Stomach smooth muscle (tissue), 2 donors: ENCODE data around the gene AP4E1.
"Not testable (repeated sequence)": the region's sequence is repeated elsewhere in the genome, so short reads cannot be mapped to it uniquely, and the experiment has no call there.

ENCODE experiments used
- H3K27ac ChIP-seq: one replicate; pipeline ENCODE4 v1.7.0; 2013; ENCODE audit warnings: mild to moderate bottlenecking, low read length, inconsistent platforms
- H3K27me3 ChIP-seq, 2 donors: one replicate each; pipeline ENCODE4 v1.7.0; 2013; ENCODE audit warnings: low read length in 2 of 2; ENCODE audit not compliant: insufficient read depth in 2 of 2, control insufficient read depth in 1 of 2
- H3K36me3 ChIP-seq, 2 donors: one replicate each; pipeline ENCODE4 v1.7.0; 2013; ENCODE audit warnings: low read length in 2 of 2; ENCODE audit not compliant: control insufficient read depth in 2 of 2, insufficient read depth in 2 of 2
- H3K4me1 ChIP-seq: one replicate; pipeline ENCODE4 v1.7.0; 2013; ENCODE audit warnings: low read length; ENCODE audit not compliant: control insufficient read depth, insufficient read depth
- H3K4me3 ChIP-seq, 2 donors: one replicate each; pipeline ENCODE4 v1.7.0; 2013; ENCODE audit warnings: low read length in 2 of 2
- H3K9ac ChIP-seq, 2 donors: one replicate each; pipeline ENCODE4 v1.7.0; 2013; ENCODE audit warnings: low read length in 2 of 2, mild to moderate bottlenecking in 1 of 2
- H3K9me3 ChIP-seq, 2 donors: one replicate each; pipeline ENCODE4 v1.7.0; 2013; ENCODE audit warnings: low read length in 2 of 2; ENCODE audit not compliant: control insufficient read depth in 2 of 2
- donor health status: healthy.
- donor health status: Pancreatic carcinoma.

The AP4E1 gene

GRCh38 chr15:50889589-50889988 lies 18.9 kb upstream of the AP4E1 start:
- H3K36me3 ChIP-seq: no peaks in the 10 kb centered on the region
- no peaks in the 10 kb centered on the region for H3K4me1 ChIP-seq
- H3K27ac ChIP-seq: no peak overlapping the region
- no peak overlapping the region for H3K4me3 ChIP-seq
- no peaks in the 10 kb centered on the region for H3K27me3 ChIP-seq
- H3K9me3 ChIP-seq: peaks cover 0 to 4% of the 10 kb centered on the region in 2 donors
- no peak overlapping the region for H3K9ac ChIP-seq

- H3K27ac ChIP-seq: no peak overlapping the region
- H3K27me3 ChIP-seq: no peaks in the 10 kb centered on the region
- H3K4me3 ChIP-seq: no peak overlapping the region
- H3K4me1 ChIP-seq: no peaks in the 10 kb centered on the region
- H3K9ac ChIP-seq: no peak overlapping the region
- peaks cover 0 to 4% of the 10 kb centered on the region in 2 donors for H3K9me3 ChIP-seq
- no peaks in the 10 kb centered on the region for H3K36me3 ChIP-seq
These were observed 17.7 kb upstream of the AP4E1 start for GRCh38 chr15:50890751-50891150.

GRCh38 chr15:50891159-50891558 lies 17.3 kb upstream of the AP4E1 start:
- Histone ChIP-seq H3K27me3 (no peaks in the 10 kb centered on the region), H3K4me1 (no peaks in the 10 kb centered on the region), H3K9ac (no peak overlapping the region), H3K9me3 (peaks cover 0 to 4% of the 10 kb centered on the region in 2 donors), H3K4me3 (no peak overlapping the region), H3K36me3 (no peaks in the 10 kb centered on the region), H3K27ac (no peak overlapping the region)

GRCh38 chr15:50893976-50894375 lies 14.5 kb upstream of the AP4E1 start:
- no peaks in the 10 kb centered on the region for H3K4me1 ChIP-seq
- H3K27me3 ChIP-seq: no peaks in the 10 kb centered on the region
- H3K9ac ChIP-seq: no peak overlapping the region
- no peaks in the 10 kb centered on the region for H3K36me3 ChIP-seq
- H3K4me3 ChIP-seq: no peak overlapping the region
- no peak overlapping the region for H3K27ac ChIP-seq
- H3K9me3 ChIP-seq: peaks cover 0 to 4% of the 10 kb centered on the region in 2 donors

GRCh38 chr15:50901390-50901789 lies 7.1 kb upstream of the AP4E1 start:
- H3K4me1 ChIP-seq, H3K9me3 ChIP-seq: not testable (repeated sequence)

GRCh38 chr15:50904211-50904610 lies 4.3 kb upstream of the AP4E1 start:
- no peaks in the 10 kb centered on the region for H3K27me3 ChIP-seq
- H3K9me3 ChIP-seq: no peaks in the 10 kb centered on the region
- H3K27ac ChIP-seq: no peak overlapping the region

More at GRCh38 chr15:50901390-50901789, 7.1 kb upstream of the AP4E1 start:
- not testable (repeated sequence) for H3K36me3 ChIP-seq, H3K9ac ChIP-seq, H3K27ac ChIP-seq, H3K4me3 ChIP-seq, H3K27me3 ChIP-seq

GRCh38 chr15:50905055-50905454 lies 3.4 kb upstream of the AP4E1 start:
- no peak overlapping the region for H3K4me3 ChIP-seq
- no peaks in the 10 kb centered on the region for H3K36me3 ChIP-seq
- H3K27ac ChIP-seq: no peak overlapping the region
- H3K27me3 ChIP-seq: no peaks in the 10 kb centered on the region
- peaks cover 5% of the 10 kb centered on the region for H3K4me1 ChIP-seq
- H3K9ac ChIP-seq: no peak overlapping the region
- no peaks in the 10 kb centered on the region for H3K9me3 ChIP-seq

More at GRCh38 chr15:50904211-50904610, 4.3 kb upstream of the AP4E1 start:
- H3K4me1 ChIP-seq: peaks cover 2% of the 10 kb centered on the region
- H3K9ac ChIP-seq: no peak overlapping the region
- no peaks in the 10 kb centered on the region for H3K36me3 ChIP-seq
- no peak overlapping the region for H3K4me3 ChIP-seq

- Histone ChIP-seq H3K27ac (no peak overlapping the region), H3K9ac (peak overlapping the region; percentile 89 to 90), H3K36me3 (peaks cover 0 to 2% of the 10 kb centered on the region in 2 donors), H3K4me3 (peak overlapping the region; percentile 88 to 93), H3K4me1 (peaks cover 5% of the 10 kb centered on the region), H3K9me3 (no peaks in the 10 kb centered on the region), H3K27me3 (no peaks in the 10 kb centered on the region)
These were observed 1.4 kb upstream of the AP4E1 start for GRCh38 chr15:50906954-50907600.

- Histone ChIP-seq H3K9ac (peak overlapping the region; percentile 89 to 90), H3K4me3 (peak overlapping the region; percentile 88 to 93), H3K36me3 (peaks cover 0 to 3% of the 10 kb centered on the region in 2 donors), H3K4me1 (peaks cover 5% of the 10 kb centered on the region), H3K9me3 (no peaks in the 10 kb centered on the region), H3K27me3 (no peaks in the 10 kb centered on the region), H3K27ac (peak overlapping the region; percentile 74)
These were observed 778 bp upstream of the AP4E1 start for GRCh38 chr15:50907601-50908208.

GRCh38 chr15:50909010-50909317 lies 481 bp downstream of the AP4E1 start:
- peak overlapping the region; percentile 74 for H3K27ac ChIP-seq
- peaks cover 5% of the 10 kb centered on the region for H3K4me1 ChIP-seq
- peaks cover 0 to 6% of the 10 kb centered on the region in 2 donors for H3K36me3 ChIP-seq
- peak overlapping the region; percentile 88 to 93 for H3K4me3 ChIP-seq
- H3K27me3 ChIP-seq: no peaks in the 10 kb centered on the region
- H3K9me3 ChIP-seq: no peaks in the 10 kb centered on the region
- H3K9ac ChIP-seq: peak overlapping the region; percentile 89 to 90

- H3K9ac ChIP-seq, H3K9me3 ChIP-seq, H3K4me1 ChIP-seq, H3K27me3 ChIP-seq, H3K4me3 ChIP-seq, H3K36me3 ChIP-seq, H3K27ac ChIP-seq: not testable (repeated sequence)
These were observed 1.9 kb downstream of the AP4E1 start for GRCh38 chr15:50910426-50910795.
